ENCODE results near the gene CTNNBIP1. TPM values are rescaled to one million over a fixed set of nuclear protein-coding genes. Genes with fewer than 3 reads are reported as not detected.

The CTNNBIP1 gene
- polyA plus RNA-seq, 3 donors: 26.2 to 26.8 (median 26.3) TPM

- H3K36me3 ChIP-seq (replicated peaks in 1 of 2; ENCODE audit: control insufficient read depth in 1 of 2, insufficient read depth in 2 of 2, low read length in 2 of 2): no peaks in the 10 kb centered on the region
- Mint-ChIP-seq H3K27ac (peak overlapping the region; percentile 94 to 98 (median 97)), H3K9me3 (no peaks in the 10 kb centered on the region), H3K36me3 (peaks cover 0 to under 1% of the 10 kb centered on the region in 2 donors), H3K4me3 (peak overlapping the region; percentile 90 to 98), H3K4me1 (peaks cover 54% of the 10 kb centered on the region), H3K27me3 (ENCODE audit: low read depth in 3 of 3) (no peaks in the 10 kb centered on the region)
- H3K4me1 ChIP-seq (ENCODE audit: control insufficient read depth in 1 of 2, insufficient read depth in 2 of 2, low read length in 2 of 2): peaks cover 42 to 51% of the 10 kb centered on the region in 2 donors
- H3K27me3 ChIP-seq (ENCODE audit: control insufficient read depth in 2 of 2, insufficient read depth in 2 of 2, low read length in 2 of 2): no peaks in the 10 kb centered on the region
- peaks cover 12% of the 10 kb centered on the region for H4K20me1 ChIP-seq (ENCODE audit: insufficient read depth, low read length)
- no peak for DNase-seq
- TF ChIP-seq, protein P1, sequence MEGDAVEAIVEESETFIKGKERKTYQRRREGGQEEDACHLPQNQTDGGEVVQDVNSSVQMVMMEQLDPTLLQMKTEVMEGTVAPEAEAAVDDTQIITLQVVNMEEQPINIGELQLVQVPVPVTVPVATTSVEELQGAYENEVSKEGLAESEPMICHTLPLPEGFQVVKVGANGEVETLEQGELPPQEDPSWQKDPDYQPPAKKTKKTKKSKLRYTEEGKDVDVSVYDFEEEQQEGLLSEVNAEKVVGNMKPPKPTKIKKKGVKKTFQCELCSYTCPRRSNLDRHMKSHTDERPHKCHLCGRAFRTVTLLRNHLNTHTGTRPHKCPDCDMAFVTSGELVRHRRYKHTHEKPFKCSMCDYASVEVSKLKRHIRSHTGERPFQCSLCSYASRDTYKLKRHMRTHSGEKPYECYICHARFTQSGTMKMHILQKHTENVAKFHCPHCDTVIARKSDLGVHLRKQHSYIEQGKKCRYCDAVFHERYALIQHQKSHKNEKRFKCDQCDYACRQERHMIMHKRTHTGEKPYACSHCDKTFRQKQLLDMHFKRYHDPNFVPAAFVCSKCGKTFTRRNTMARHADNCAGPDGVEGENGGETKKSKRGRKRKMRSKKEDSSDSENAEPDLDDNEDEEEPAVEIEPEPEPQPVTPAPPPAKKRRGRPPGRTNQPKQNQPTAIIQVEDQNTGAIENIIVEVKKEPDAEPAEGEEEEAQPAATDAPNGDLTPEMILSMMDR (IDR thresholded peaks at IDR 0.05): no peak
- peak overlapping the region in 1 of 3 experiments; percentile 78 for H3K4me3 ChIP-seq (replicated peaks in 1 of 3; ENCODE audit: low read depth in 2 of 3, low read length in 3 of 3)
- peak overlapping the region; percentile 81 for H2AFZ ChIP-seq (ENCODE audit: insufficient read depth, low read depth, low read length, poor library complexity, severe bottlenecking)
- H3K27ac ChIP-seq (ENCODE audit: low read depth in 1 of 2, low read length in 2 of 2): peak overlapping the region; percentile 86
- H3K4me2 ChIP-seq (replicated peaks; ENCODE audit: extremely low read depth, low read length, poor library complexity, severe bottlenecking): peak overlapping the region; percentile 88
- intact Hi-C loops (cut with micrococcal nuclease): loop anchor here in 1 of 2 donors (10.0 kb wide), 1 partner anchor 217 kb away; no protein-coding TSS in a partner anchor
- WGBS (ENCODE audit: insufficient coverage): 90% methylated on average over 3 of the region's 9 CpGs
- H3K79me2 ChIP-seq (ENCODE audit: insufficient read depth, low read length): peaks cover 77% of the 10 kb centered on the region
- peak overlapping the region; percentile 39 for H3K9ac ChIP-seq (ENCODE audit: insufficient read depth, low read length, poor library complexity, severe bottlenecking)
- no peaks in the 10 kb centered on the region for H3K9me3 ChIP-seq (replicated peaks in 1 of 2; ENCODE audit: control insufficient read depth in 1 of 2, insufficient read depth in 1 of 2, low read length in 2 of 2)
Measured at GRCh38 chr1:9901148-9902059, 8.7 kb downstream of the CTNNBIP1 start.

- H3K4me1 Mint-ChIP-seq: peaks cover 56% of the 10 kb centered on the region
- peak overlapping the region; percentile 90 to 98 for H3K4me3 Mint-ChIP-seq
- H3K9ac ChIP-seq (ENCODE audit: insufficient read depth, low read length, poor library complexity, severe bottlenecking): peak overlapping the region; percentile 39
- 0% methylated on average over 3 of the region's 18 CpGs for WGBS (ENCODE audit: insufficient coverage)
- peak overlapping the region; percentile 29 to 78 (median 37) for H3K4me3 ChIP-seq (replicated peaks in 1 of 3; ENCODE audit: low read depth in 2 of 3, low read length in 3 of 3)
- DNase-seq: peak; percentile 84 to 91 (median 91)
- peak overlapping the region; percentile 81 for H2AFZ ChIP-seq (ENCODE audit: insufficient read depth, low read depth, low read length, poor library complexity, severe bottlenecking)
- peak overlapping the region; percentile 94 to 98 (median 97) for H3K27ac Mint-ChIP-seq
- H3K9me3 Mint-ChIP-seq: no peaks in the 10 kb centered on the region
- H3K36me3 ChIP-seq (replicated peaks in 1 of 2; ENCODE audit: control insufficient read depth in 1 of 2, insufficient read depth in 2 of 2, low read length in 2 of 2): no peaks in the 10 kb centered on the region
- no peaks in the 10 kb centered on the region for H3K27me3 ChIP-seq (ENCODE audit: control insufficient read depth in 2 of 2, insufficient read depth in 2 of 2, low read length in 2 of 2)
- peak overlapping the region; percentile 86 for H3K27ac ChIP-seq (ENCODE audit: low read depth in 1 of 2, low read length in 2 of 2)
- intact Hi-C loops (cut with micrococcal nuclease): loop anchor here in 1 of 2 donors (10.0 kb wide), 1 partner anchor 216 kb away; no protein-coding TSS in a partner anchor
- peaks cover 12% of the 10 kb centered on the region for H4K20me1 ChIP-seq (ENCODE audit: insufficient read depth, low read length)
- peaks cover 79% of the 10 kb centered on the region for H3K79me2 ChIP-seq (ENCODE audit: insufficient read depth, low read length)
- no peaks in the 10 kb centered on the region for H3K27me3 Mint-ChIP-seq (ENCODE audit: low read depth in 3 of 3)
- H3K9me3 ChIP-seq (replicated peaks in 1 of 2; ENCODE audit: control insufficient read depth in 1 of 2, insufficient read depth in 1 of 2, low read length in 2 of 2): no peaks in the 10 kb centered on the region
- TF ChIP-seq, protein P1 (IDR thresholded peaks at IDR 0.05): no peak
- H3K36me3 Mint-ChIP-seq: no peaks in the 10 kb centered on the region
- peaks cover 42 to 48% of the 10 kb centered on the region in 2 donors for H3K4me1 ChIP-seq (ENCODE audit: control insufficient read depth in 1 of 2, insufficient read depth in 2 of 2, low read length in 2 of 2)
- peak overlapping the region; percentile 88 for H3K4me2 ChIP-seq (replicated peaks; ENCODE audit: extremely low read depth, low read length, poor library complexity, severe bottlenecking)
Measured at GRCh38 chr1:9900142-9901043, 9.7 kb downstream of the CTNNBIP1 start.

Data from CD14-positive monocyte (primary cell).